ENCODE data around the gene MAP4. TPM values are rescaled to one million over a fixed set of nuclear protein-coding genes. Genes with fewer than 3 reads are reported as not detected.

The MAP4 gene
- total RNA-seq, 1 experiment from 2014 or later = 140 TPM

DNA sequence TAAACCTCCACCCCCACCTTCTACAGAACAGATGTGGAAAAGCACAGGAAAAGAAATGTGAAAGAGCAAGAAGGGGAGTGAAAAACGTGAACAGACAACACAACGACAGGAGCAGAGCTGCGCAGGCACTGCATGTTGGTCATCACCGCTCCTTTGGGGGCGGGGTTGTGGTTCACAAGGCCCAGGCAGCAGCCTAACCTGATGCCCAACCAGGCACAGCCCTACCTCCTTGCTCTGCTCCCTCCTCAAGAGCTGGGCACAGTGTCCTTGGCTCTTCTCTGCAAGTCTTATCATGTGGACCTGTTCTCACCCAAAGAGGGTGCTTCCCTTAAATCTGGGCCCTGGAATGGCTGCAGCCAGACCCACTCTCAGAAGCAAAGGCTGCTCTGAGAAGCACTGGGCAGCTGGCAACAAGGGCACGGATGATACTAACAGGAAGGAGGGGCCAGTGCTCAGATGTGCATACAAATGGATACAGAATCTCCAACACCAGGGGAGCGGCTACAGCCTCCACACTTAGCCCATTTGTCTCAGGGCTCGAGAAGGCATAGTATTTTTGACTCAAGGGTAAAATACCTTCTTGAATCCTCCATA, 148.7 kb downstream of the MAP4 start:
- no peak overlapping the region for H2BK5ac ChIP-seq (ENCODE audit: insufficient read length, low read length)
- H3K14ac ChIP-seq (ENCODE audit: insufficient read depth, low read length) = no peak overlapping the region
- H2BK120ac ChIP-seq (ENCODE audit: low read depth, low read length, poor library complexity, severe bottlenecking) = no peak overlapping the region
- no peaks in the 10 kb centered on the region for H4K20me1 ChIP-seq (ENCODE audit: control insufficient read depth, insufficient read depth, insufficient read length)
- H3K9ac ChIP-seq (ENCODE audit: extremely low read depth, insufficient read length, low read length) = no peak overlapping the region
- H3K79me2 ChIP-seq (ENCODE audit: insufficient read depth, low read length) = no peaks in the 10 kb centered on the region
- H3K23ac ChIP-seq (ENCODE audit: insufficient read length, low read depth, low read length) = no peak overlapping the region
- H3K18ac ChIP-seq (ENCODE audit: insufficient read length, low read depth, low read length) = no peak overlapping the region
- H3K4me2 ChIP-seq (ENCODE audit: insufficient read depth, insufficient read length, low read length) = no peak overlapping the region
- Mint-ChIP-seq H3K9me3 (no peaks in the 10 kb centered on the region), H3K27ac (peak overlapping the region in 2 of 3 experiments; percentile 32 to 79; a peak in 2 of 7 replicates), H3K4me1 (peaks cover 0 to 5% of the 10 kb centered on the region in 2 experiments; a peak in 1 of 4 replicates), H3K27me3 (ENCODE audit: low read depth) (no peaks in the 10 kb centered on the region), H3K4me3 (no peak overlapping the region), H3K36me3 (ENCODE audit: insufficient read depth in 1 of 3, low read depth in 3 of 3) (peaks cover 37 to 78% (median 77%) of the 10 kb centered on the region in 3 experiments; a peak in 6 of 7 replicates)
- H2BK12ac ChIP-seq (ENCODE audit: insufficient read length, low read depth, low read length) = no peak overlapping the region
- no peaks in the 10 kb centered on the region for H3K4me1 ChIP-seq (ENCODE audit: insufficient read depth, low read length)
- TF ChIP-seq, protein P1, sequence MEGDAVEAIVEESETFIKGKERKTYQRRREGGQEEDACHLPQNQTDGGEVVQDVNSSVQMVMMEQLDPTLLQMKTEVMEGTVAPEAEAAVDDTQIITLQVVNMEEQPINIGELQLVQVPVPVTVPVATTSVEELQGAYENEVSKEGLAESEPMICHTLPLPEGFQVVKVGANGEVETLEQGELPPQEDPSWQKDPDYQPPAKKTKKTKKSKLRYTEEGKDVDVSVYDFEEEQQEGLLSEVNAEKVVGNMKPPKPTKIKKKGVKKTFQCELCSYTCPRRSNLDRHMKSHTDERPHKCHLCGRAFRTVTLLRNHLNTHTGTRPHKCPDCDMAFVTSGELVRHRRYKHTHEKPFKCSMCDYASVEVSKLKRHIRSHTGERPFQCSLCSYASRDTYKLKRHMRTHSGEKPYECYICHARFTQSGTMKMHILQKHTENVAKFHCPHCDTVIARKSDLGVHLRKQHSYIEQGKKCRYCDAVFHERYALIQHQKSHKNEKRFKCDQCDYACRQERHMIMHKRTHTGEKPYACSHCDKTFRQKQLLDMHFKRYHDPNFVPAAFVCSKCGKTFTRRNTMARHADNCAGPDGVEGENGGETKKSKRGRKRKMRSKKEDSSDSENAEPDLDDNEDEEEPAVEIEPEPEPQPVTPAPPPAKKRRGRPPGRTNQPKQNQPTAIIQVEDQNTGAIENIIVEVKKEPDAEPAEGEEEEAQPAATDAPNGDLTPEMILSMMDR (conservative IDR thresholded peaks at IDR 0.05) = no peak
- H4K91ac ChIP-seq (ENCODE audit: insufficient read length, low read depth, low read length) = no peak overlapping the region
- H3K23me2 ChIP-seq (ENCODE audit: insufficient read length, low read depth, low read length, poor library complexity, severe bottlenecking) = no peaks in the 10 kb centered on the region
- H2AK5ac ChIP-seq (ENCODE audit: insufficient read length, low read length) = no peak overlapping the region
- H3K4ac ChIP-seq (ENCODE audit: low read depth, low read length) = no peak overlapping the region
- no peak overlapping the region for H3K56ac ChIP-seq (ENCODE audit: insufficient read length, low read depth, low read length)
- WGBS (ENCODE audit: extremely low coverage, insufficient read length, low lambda C conversion rate) = no CpG with 5 or more reads among the region's 8 CpGs
- no peaks in the 10 kb centered on the region for H3K27me3 ChIP-seq (ENCODE audit: insufficient read depth, low read length)
- no peak overlapping the region for H4K5ac ChIP-seq (ENCODE audit: insufficient read length, low read depth, low read length)
- H2BK15ac ChIP-seq (ENCODE audit: low read depth, low read length) = no peak overlapping the region
- no peak overlapping the region for H2AFZ ChIP-seq (ENCODE audit: low read length)
- H3K9me3 ChIP-seq (ENCODE audit: control insufficient read depth, low read depth, low read length) = no peaks in the 10 kb centered on the region
- H3K79me1 ChIP-seq (ENCODE audit: insufficient read depth, low read depth, low read length, poor library complexity, severe bottlenecking) = no peaks in the 10 kb centered on the region
- H4K8ac ChIP-seq (replicated peaks; ENCODE audit: insufficient read length, low read depth, low read length) = no peak overlapping the region
- no peak for DNase-seq
- no peak overlapping the region for H3K27ac ChIP-seq (ENCODE audit: insufficient read length, low read depth, low read length)
- H3T11ph ChIP-seq (ENCODE audit: low read length) = no peak overlapping the region
- no peak overlapping the region for H2BK20ac ChIP-seq (ENCODE audit: low read depth, low read length, poor library complexity, severe bottlenecking)

Data from H9 (cell line).